Measurements from ENCODE around the gene EPPIN.
"Not testable (repeated sequence)": the region's sequence is repeated elsewhere in the genome, so short reads cannot be mapped to it uniquely, and the experiment has no call there.

Gene EPPIN

DNA sequence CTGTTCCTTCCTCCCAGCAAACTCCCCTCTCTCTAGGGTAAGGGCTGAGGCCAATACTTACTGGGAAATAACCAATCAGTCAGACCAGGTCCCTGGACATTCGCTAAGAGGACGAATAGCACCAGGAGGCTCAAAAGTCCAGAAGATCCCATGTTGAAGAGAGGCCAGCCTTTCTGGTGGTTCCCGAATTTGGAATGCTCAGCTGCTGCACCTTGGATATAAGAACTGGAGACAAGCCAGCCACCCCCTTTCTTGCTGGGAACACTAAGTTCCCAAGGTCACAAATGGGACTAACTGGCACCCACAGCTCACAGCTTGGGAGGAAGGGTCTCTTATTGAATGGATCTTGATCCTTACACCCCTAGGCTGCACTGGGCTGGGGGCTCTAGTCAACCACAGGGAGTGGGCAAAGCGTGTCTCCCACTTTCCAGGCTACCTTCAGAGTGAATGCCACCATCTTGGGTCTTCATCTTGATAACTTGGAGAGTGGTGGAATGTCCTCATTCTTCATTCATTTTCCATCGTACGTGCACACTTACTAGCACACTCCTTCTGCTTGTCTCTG lies at the start of gene EPPIN:
EPPIN (minus strand) TSS at position 196 of the 565 bp plus-strand sequence; CDS start at position 152, 44 bp downstream.
- DNase-seq (ENCODE audit: low read depth): no peak
- H3K4me3 ChIP-seq (ENCODE audit: low read depth, low read length): no peak within 1 kb of the TSS

GRCh38 chr20:45595235-45595634 lies 48.0 kb upstream of the EPPIN start:
- H3K4me3 ChIP-seq (ENCODE audit: low read depth, low read length): no peak overlapping the region
- no peak for DNase-seq (ENCODE audit: low read depth)

GRCh38 chr20:45593498-45593897 lies 46.3 kb upstream of the EPPIN start:
- H3K4me3 ChIP-seq (ENCODE audit: low read depth, low read length): no peak overlapping the region
- DNase-seq (ENCODE audit: low read depth): no peak

- H3K4me3 ChIP-seq (ENCODE audit: low read depth, low read length): no peak overlapping the region
- peak; percentile 4 for DNase-seq (ENCODE audit: low read depth)
Measured at GRCh38 chr20:45592574-45593189, 45.5 kb upstream of the EPPIN start.

- H3K4me3 ChIP-seq (ENCODE audit: low read depth, low read length): no peak overlapping the region
- no peak for DNase-seq (ENCODE audit: low read depth)
Measured at GRCh38 chr20:45589725-45590124, 42.5 kb upstream of the EPPIN start.

- DNase-seq (ENCODE audit: low read depth): no peak
- no peak overlapping the region for H3K4me3 ChIP-seq (ENCODE audit: low read depth, low read length)
Measured at GRCh38 chr20:45588800-45589199, 41.6 kb upstream of the EPPIN start.

- DNase-seq (ENCODE audit: low read depth); H3K4me3 ChIP-seq (ENCODE audit: low read depth, low read length): not testable (repeated sequence)
Measured at GRCh38 chr20:45585986-45586385, 38.8 kb upstream of the EPPIN start.

DNA sequence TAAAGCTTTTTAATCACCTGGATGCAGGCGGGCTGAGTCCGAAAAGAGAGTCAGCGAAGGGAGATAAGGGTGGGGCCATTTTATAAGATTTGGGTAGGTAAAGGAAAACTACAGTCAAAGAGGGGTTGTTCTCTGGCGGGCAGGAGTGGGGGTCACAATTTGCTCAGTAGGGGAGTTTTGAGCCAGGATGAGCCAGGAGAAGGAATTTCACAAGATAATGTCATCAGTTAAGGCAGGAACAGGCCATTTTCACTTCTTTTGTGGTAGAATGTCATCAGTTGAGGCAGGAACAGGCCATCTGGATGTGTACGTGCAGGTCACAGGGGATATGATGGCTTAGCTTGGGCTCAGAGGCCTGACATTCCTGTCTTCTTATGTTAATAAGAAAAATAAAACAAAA lies 37.1 kb upstream of the EPPIN start:
- not testable (repeated sequence) for DNase-seq (ENCODE audit: low read depth); H3K4me3 ChIP-seq (ENCODE audit: low read depth, low read length)

GRCh38 chr20:45583502-45583901 lies 36.3 kb upstream of the EPPIN start:
- no peak for DNase-seq (ENCODE audit: low read depth)
- no peak overlapping the region for H3K4me3 ChIP-seq (ENCODE audit: low read depth, low read length)

- no peak overlapping the region for H3K4me3 ChIP-seq (ENCODE audit: low read depth, low read length)
- no peak for DNase-seq (ENCODE audit: low read depth)
Measured at GRCh38 chr20:45581702-45582101, 34.5 kb upstream of the EPPIN start.

GRCh38 chr20:45579184-45579583 lies 32.0 kb upstream of the EPPIN start, which contains the start of gene WFDC8:
WFDC8 (minus strand) TSS chr20:45579284; CDS start chr20:45579247, 37 bp downstream.
- DNase-seq (ENCODE audit: low read depth): no peak

DNA sequence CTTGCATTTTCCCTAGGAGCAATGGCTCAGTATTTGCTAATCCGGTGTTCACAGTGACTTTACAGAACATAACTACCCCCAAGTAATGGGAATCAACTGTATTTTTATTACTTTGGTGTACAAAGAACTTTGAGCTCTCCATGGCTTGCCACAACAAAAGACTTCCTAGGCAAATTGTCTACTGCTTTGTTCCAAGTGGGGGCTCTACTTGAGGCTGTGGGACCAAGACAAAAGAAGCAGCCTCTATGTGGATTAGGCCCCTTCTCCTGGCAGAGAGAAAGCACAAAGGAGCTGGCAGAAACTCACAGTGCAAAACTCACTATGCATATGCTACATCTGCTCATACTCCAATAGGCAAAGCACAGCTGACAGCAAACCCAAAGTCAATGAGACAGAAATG lies 31.0 kb upstream of the EPPIN start:
- no peak for DNase-seq (ENCODE audit: low read depth)
- no peak overlapping the region for H3K4me3 ChIP-seq (ENCODE audit: low read depth, low read length)

More at GRCh38 chr20:45579184-45579583, 32.0 kb upstream of the EPPIN start, which contains the start of gene WFDC8:
- no peak within 1 kb of the TSS for H3K4me3 ChIP-seq (ENCODE audit: low read depth, low read length)

GRCh38 chr20:45576995-45577394 lies 29.8 kb upstream of the EPPIN start:
- no peak overlapping the region for H3K4me3 ChIP-seq (ENCODE audit: low read depth, low read length)
- DNase-seq (ENCODE audit: low read depth): no peak

- H3K4me3 ChIP-seq (ENCODE audit: low read depth, low read length): no peak overlapping the region
- no peak for DNase-seq (ENCODE audit: low read depth)
Measured at GRCh38 chr20:45575931-45576330, 28.7 kb upstream of the EPPIN start.

GRCh38 chr20:45569650-45570049 lies 22.4 kb upstream of the EPPIN start:
- H3K4me3 ChIP-seq (ENCODE audit: low read depth, low read length); DNase-seq (ENCODE audit: low read depth): not testable (repeated sequence)

GRCh38 chr20:45564760-45565276 lies 17.6 kb upstream of the EPPIN start:
- no peak overlapping the region for H3K4me3 ChIP-seq (ENCODE audit: low read depth, low read length)
- no peak for DNase-seq (ENCODE audit: low read depth)

GRCh38 chr20:45555198-45555597 lies 8.0 kb upstream of the EPPIN start:
- no peak for DNase-seq (ENCODE audit: low read depth)
- no peak overlapping the region for H3K4me3 ChIP-seq (ENCODE audit: low read depth, low read length)

- DNase-seq (ENCODE audit: low read depth): no peak
- no peak overlapping the region for H3K4me3 ChIP-seq (ENCODE audit: low read depth, low read length)
Measured at GRCh38 chr20:45552456-45552855, 5.3 kb upstream of the EPPIN start.

DNA sequence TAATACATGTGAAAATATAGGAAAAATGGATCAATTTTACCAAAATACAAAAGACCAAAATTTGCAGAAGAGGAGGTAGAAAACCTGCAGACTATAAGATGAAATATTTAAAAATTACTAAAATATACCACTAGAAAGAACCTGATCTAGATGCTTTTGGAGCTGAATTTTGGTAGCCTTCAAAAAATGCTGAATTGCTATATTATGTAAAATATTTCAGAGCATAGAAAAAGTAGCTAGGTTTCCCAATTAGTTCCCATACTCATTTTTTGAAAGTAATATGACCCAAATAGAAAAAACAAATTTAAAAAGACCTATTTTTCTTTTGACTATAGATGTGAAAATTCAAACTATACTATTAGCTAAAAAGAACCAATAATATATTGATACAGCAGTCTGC lies 3.6 kb upstream of the EPPIN start:
- no peak overlapping the region for H3K4me3 ChIP-seq (ENCODE audit: low read depth, low read length)

DNA sequence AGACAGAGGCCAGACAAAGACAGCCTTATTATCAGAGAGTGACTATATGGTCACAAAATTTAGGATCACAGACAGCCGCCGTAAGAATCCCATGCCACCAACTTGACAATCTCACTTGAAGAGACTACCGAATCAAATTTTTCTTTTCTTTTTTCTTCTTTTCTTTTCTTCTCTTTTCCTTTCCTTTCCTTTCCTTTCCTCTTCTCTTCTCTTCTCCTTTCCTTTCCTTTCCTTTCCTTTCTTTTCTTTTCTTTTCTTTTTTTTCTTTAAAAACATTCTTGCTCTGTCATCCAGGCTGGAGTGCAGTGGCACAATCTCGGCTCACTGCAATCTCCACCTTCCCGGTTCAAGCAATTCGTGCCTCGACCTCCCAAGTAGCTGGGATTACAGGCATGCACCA lies 1.2 kb upstream of the EPPIN start:
- no peak for DNase-seq (ENCODE audit: low read depth)

More for the DNA sequence above, 3.6 kb upstream of the EPPIN start:
- DNase-seq (ENCODE audit: low read depth): no peak

More for the DNA sequence above, 1.2 kb upstream of the EPPIN start:
- H3K4me3 ChIP-seq (ENCODE audit: low read depth, low read length): no peak overlapping the region
